ENCODE data around the gene INSYN2B.

Gene INSYN2B

DNA sequence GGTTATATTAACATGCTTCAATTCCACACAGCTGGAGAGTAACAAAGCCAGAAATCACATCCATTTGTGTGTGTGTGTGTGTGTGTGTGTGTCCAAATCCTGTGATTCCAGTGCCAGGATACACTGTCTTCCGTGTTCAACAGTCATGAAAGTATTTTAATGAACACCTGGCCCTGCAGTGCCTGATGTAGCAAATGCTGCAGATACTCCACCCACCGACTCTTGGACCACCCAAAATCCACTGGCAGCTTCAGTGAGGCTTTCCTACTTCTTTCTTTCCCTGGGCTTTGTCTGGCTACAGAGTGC, 13.1 kb upstream of the INSYN2B start:
- Histone ChIP-seq H3K9ac (ENCODE audit: low read length) (no peak overlapping the region), H3K9me3 (ENCODE audit: control insufficient read depth, low read length) (no peaks in the 10 kb centered on the region)

DNA sequence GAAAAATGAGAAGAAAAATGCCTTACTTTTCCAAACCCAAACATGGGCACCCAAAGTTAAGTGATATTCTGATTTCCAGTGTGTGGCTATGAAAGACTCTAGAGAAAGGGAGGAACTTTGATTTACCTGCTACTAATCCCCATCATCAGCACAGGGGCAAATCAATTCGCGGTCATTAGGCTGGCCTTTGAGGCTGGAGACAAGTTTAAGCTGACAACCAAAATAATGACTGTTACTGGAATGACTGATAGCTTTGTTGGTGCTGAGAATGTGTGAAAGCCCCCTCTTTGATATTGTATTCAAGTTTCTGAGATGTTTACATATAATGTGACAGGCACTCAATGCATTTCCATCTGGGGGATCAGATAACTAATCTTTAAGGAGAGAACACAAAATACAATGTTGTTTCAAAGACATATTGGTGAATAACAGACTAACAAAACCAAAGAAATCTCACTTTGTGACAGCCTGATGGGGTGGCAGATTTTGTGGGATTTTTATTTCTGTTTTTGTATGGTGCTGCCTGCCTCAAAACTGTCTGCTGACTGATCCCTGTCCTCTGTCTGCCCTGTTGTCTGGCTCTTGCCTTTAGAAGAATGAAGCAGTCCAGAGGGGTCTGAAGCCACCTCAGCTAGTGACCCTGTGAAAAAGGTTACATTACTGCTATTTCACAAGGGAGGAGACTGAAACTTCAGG, 12.6 kb upstream of the INSYN2B start:
- H3K36me3 ChIP-seq (ENCODE audit: control insufficient read depth, insufficient read depth, low read length), result no peaks in the 10 kb centered on the region
- no peaks in the 10 kb centered on the region for H3K9me3 ChIP-seq (ENCODE audit: control insufficient read depth, low read length)
- no peak overlapping the region for H3K4me3 ChIP-seq (ENCODE audit: low read length)
- H3K4me1 ChIP-seq (ENCODE audit: control insufficient read depth, insufficient read depth, low read length), result peaks cover 4% of the 10 kb centered on the region
- no peaks in the 10 kb centered on the region for H3K27me3 ChIP-seq (ENCODE audit: control insufficient read depth, insufficient read depth, low read length)
- no peak overlapping the region for H3K9ac ChIP-seq (ENCODE audit: low read length)

More for the DNA sequence above, 13.1 kb upstream of the INSYN2B start:
- Histone ChIP-seq H3K27me3 (ENCODE audit: control insufficient read depth, insufficient read depth, low read length) (no peaks in the 10 kb centered on the region), H3K36me3 (ENCODE audit: control insufficient read depth, insufficient read depth, low read length) (no peaks in the 10 kb centered on the region), H3K4me3 (ENCODE audit: low read length) (no peak overlapping the region), H3K4me1 (ENCODE audit: control insufficient read depth, insufficient read depth, low read length) (peaks cover 4% of the 10 kb centered on the region)

DNA sequence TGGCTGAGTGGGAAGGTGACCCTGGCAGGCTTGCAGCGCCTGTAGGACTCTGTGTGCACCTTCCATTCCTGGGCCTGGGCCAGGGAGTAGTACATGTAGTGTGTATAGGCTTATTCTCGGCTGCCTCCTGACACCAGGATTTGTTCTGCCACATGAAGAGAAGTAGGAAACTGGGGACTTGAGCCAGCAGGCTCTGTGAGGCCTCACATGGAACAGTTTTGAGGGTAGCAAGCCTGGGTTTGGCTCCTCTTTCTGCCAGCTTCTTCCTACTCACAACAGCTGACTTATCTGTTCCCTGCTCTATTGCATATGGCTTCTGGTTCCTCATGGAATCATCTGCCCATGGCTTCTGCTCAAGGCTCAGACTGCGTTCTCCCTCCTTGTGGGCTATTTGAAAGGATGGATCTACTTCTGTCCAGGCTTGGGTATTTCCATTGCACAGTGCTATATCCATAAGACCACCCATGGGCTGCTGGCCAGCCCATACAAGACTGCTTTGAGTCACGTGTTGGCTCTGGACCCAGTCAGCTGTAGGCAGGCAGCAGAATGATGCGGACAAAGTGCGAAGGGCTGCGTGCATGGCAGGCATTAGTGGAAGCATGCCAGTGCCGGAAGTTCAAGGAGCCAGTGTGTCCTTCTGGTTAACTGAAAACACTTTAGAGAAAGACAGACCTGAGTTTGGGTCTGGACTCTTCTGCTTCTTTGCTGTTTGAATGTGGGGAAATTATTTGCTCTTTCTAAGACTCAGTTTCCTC, 11.0 kb upstream of the INSYN2B start:
- Histone ChIP-seq H3K9me3 (ENCODE audit: control insufficient read depth, low read length) (no peaks in the 10 kb centered on the region), H3K36me3 (ENCODE audit: control insufficient read depth, insufficient read depth, low read length) (no peaks in the 10 kb centered on the region), H3K27me3 (ENCODE audit: control insufficient read depth, insufficient read depth, low read length) (no peaks in the 10 kb centered on the region), H3K9ac (ENCODE audit: low read length) (no peak overlapping the region), H3K4me3 (ENCODE audit: low read length) (no peak overlapping the region), H3K4me1 (ENCODE audit: control insufficient read depth, insufficient read depth, low read length) (peaks cover 4% of the 10 kb centered on the region)

DNA sequence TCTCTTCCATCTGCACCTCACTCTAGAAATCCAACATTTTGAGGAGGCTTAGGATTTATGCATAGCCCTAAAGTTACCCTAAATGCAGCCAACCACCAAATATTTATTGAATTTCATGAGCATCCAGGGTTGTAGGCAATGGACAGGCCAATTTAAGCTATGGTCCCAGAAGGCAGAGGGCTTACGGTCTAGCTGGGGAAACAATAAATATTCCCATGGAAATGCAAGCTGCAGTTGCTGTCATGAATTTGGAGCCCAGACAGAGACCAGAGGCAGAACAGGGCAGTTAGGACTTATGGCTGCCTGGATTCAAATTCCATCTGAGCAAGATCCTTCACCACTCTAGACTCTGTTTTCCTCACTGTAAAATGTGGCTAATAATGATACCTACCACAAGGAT, 9.1 kb upstream of the INSYN2B start:
- Histone ChIP-seq H3K4me3 (ENCODE audit: low read length) (no peak overlapping the region), H3K36me3 (ENCODE audit: control insufficient read depth, insufficient read depth, low read length) (no peaks in the 10 kb centered on the region), H3K9me3 (ENCODE audit: control insufficient read depth, low read length) (no peaks in the 10 kb centered on the region), H3K4me1 (ENCODE audit: control insufficient read depth, insufficient read depth, low read length) (peaks cover 4% of the 10 kb centered on the region), H3K9ac (ENCODE audit: low read length) (no peak overlapping the region), H3K27me3 (ENCODE audit: control insufficient read depth, insufficient read depth, low read length) (no peaks in the 10 kb centered on the region)

DNA sequence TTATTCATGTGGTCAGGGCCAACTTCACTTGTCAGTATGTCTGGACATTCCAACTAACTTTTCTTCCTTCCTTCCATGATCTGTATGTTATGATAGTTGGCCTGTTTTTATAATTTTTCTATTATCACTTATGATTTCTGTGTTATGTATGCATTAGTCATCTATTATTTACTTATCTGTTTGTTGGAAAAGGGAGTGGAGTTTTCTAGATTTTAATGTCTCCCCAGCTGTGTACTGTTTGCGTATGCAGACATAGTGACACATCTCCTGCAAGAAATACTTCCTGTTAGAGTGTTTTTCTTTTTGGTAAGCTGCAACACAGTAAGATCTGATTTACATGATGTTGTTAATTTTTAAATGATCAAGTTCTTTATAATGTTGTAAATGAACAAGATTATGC, 8.7 kb upstream of the INSYN2B start:
- no peaks in the 10 kb centered on the region for H3K36me3 ChIP-seq (ENCODE audit: control insufficient read depth, insufficient read depth, low read length)
- H3K9ac ChIP-seq (ENCODE audit: low read length), result no peak overlapping the region
- no peak overlapping the region for H3K4me3 ChIP-seq (ENCODE audit: low read length)
- no peaks in the 10 kb centered on the region for H3K27me3 ChIP-seq (ENCODE audit: control insufficient read depth, insufficient read depth, low read length)
- no peaks in the 10 kb centered on the region for H3K9me3 ChIP-seq (ENCODE audit: control insufficient read depth, low read length)
- peaks cover 4% of the 10 kb centered on the region for H3K4me1 ChIP-seq (ENCODE audit: control insufficient read depth, insufficient read depth, low read length)

DNA sequence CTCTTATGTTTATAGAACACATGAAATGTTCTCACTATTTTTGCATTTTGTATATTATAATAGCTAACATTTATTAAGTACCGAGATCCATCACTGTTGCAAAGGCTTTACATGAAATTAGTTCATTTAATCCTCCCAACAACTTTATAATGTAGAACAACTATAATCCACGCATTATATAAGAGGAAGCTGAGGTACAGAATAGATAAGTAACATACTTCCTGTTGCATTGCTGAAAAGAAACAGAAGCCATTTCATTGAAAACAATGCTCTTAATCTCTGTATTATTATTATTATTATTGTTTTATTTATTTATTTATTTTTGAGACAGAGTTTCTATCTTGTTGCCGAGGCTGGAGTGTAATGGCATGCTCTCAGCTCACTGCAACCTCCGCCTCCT, 7.9 kb upstream of the INSYN2B start:
- H3K9ac ChIP-seq (ENCODE audit: low read length), result no peak overlapping the region
- H3K4me1 ChIP-seq (ENCODE audit: control insufficient read depth, insufficient read depth, low read length), result peaks cover 4% of the 10 kb centered on the region
- no peaks in the 10 kb centered on the region for H3K36me3 ChIP-seq (ENCODE audit: control insufficient read depth, insufficient read depth, low read length)
- H3K27me3 ChIP-seq (ENCODE audit: control insufficient read depth, insufficient read depth, low read length), result no peaks in the 10 kb centered on the region
- no peak overlapping the region for H3K4me3 ChIP-seq (ENCODE audit: low read length)
- no peaks in the 10 kb centered on the region for H3K9me3 ChIP-seq (ENCODE audit: control insufficient read depth, low read length)

DNA sequence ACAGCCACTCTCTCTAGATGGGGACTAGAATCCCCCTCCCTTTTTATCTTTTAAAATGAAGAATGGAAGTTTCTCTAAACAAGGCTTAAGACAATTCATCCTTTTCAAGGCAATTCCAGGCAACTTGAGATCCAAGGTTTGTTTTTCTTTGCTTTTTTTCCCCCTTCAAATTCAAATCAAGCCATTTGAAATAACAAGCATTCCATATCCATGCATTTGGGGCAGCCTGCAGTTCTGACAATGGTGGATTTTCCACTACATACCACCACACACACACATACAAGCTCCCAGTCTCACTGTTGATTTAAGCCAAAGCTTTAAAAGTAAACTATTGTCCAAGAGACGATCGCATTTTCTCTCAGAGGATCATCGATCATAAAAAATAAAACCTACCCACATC, 424 bp downstream of the INSYN2B start:
- Histone ChIP-seq H3K9ac (ENCODE audit: low read length) (no peak overlapping the region), H3K4me3 (ENCODE audit: low read length) (no peak overlapping the region)

DNA sequence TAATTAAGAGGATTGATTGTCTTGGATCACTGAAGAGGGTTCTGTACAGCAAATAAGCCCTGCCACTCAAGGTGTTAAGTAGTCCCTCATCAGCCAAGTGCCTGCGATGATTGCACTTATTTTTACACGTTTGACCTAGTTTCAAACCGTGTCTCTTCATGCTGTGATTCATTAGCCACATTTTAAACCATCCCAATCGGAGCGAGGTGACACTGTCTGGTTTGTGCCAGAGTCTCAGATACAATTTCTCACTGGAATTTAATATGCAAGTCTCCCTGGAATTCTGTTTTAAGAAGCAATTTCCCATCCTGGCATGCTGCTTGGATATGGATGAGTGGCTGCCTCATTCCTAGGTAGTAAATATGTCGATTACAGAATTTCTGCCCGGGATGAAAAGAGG, 1.6 kb downstream of the INSYN2B start:
- Histone ChIP-seq H3K9ac (ENCODE audit: low read length) (no peak overlapping the region), H3K4me3 (ENCODE audit: low read length) (no peak overlapping the region)

More for the DNA sequence above, 424 bp downstream of the INSYN2B start:
- peaks cover 5% of the 10 kb centered on the region for H3K27me3 ChIP-seq (ENCODE audit: control insufficient read depth, insufficient read depth, low read length)
- H3K4me1 ChIP-seq (ENCODE audit: control insufficient read depth, insufficient read depth, low read length), result no peaks in the 10 kb centered on the region
- H3K36me3 ChIP-seq (ENCODE audit: control insufficient read depth, insufficient read depth, low read length), result no peaks in the 10 kb centered on the region
- no peaks in the 10 kb centered on the region for H3K9me3 ChIP-seq (ENCODE audit: control insufficient read depth, low read length)

DNA sequence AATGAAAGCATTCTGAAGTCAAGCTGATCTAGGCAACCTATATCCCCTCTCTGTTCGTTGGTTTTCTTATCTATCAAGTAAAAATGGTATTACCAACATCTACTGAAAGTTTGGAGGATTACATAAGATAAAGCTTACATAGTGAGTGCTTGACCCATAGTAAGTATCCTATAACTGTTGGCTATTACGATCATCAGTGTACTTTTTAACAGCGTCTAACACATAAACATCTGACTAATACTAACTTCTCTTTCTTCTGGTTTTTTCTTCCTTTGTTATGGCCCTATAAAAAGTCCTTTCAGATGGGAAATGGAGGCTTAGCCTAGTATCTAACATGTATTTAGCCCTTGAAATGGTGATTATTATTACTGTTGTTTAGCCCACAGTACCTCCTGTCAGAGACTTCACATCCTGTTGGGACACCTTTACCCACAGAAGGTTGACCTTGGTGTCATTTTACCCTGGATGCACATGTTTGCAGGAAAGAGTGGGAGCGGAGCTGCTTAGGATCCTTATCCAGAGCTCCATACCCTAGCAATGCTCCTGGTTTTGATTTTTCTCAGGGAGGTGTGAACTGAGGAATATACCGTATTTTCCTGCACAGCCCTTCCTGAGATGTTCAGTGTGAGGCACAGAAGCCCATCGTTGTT, 6.0 kb downstream of the INSYN2B start:
- no peak overlapping the region for H3K9ac ChIP-seq (ENCODE audit: low read length)
- no peaks in the 10 kb centered on the region for H3K4me1 ChIP-seq (ENCODE audit: control insufficient read depth, insufficient read depth, low read length)
- H3K36me3 ChIP-seq (ENCODE audit: control insufficient read depth, insufficient read depth, low read length), result no peaks in the 10 kb centered on the region
- no peak overlapping the region for H3K4me3 ChIP-seq (ENCODE audit: low read length)
- no peaks in the 10 kb centered on the region for H3K9me3 ChIP-seq (ENCODE audit: control insufficient read depth, low read length)
- peaks cover 5% of the 10 kb centered on the region for H3K27me3 ChIP-seq (ENCODE audit: control insufficient read depth, insufficient read depth, low read length)

More for the DNA sequence above, 1.6 kb downstream of the INSYN2B start:
- Histone ChIP-seq H3K36me3 (ENCODE audit: control insufficient read depth, insufficient read depth, low read length) (no peaks in the 10 kb centered on the region), H3K9me3 (ENCODE audit: control insufficient read depth, low read length) (no peaks in the 10 kb centered on the region), H3K27me3 (ENCODE audit: control insufficient read depth, insufficient read depth, low read length) (peaks cover 5% of the 10 kb centered on the region), H3K4me1 (ENCODE audit: control insufficient read depth, insufficient read depth, low read length) (no peaks in the 10 kb centered on the region)

DNA sequence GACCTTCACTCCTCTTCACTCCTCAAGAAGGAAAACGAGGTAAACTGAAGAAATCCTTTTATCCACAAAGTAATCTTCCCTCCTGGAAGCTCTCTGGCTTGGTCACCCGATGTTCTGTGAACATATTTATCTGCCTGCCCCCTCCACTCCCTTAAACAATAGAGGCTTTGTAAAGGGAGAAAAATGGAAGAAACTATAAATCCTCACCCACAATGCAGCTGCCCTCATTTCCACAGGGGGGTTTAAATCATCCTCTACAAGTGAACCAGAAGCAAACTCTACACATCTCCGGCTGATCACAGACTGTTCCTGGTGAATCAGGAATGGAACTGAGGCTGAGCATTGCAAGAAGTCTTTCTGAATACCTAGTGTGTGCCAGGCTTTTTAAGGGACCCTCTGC, 7.2 kb downstream of the INSYN2B start:
- Histone ChIP-seq H3K36me3 (ENCODE audit: control insufficient read depth, insufficient read depth, low read length) (no peaks in the 10 kb centered on the region), H3K4me1 (ENCODE audit: control insufficient read depth, insufficient read depth, low read length) (no peaks in the 10 kb centered on the region), H3K4me3 (ENCODE audit: low read length) (no peak overlapping the region), H3K9ac (ENCODE audit: low read length) (no peak overlapping the region), H3K9me3 (ENCODE audit: control insufficient read depth, low read length) (no peaks in the 10 kb centered on the region), H3K27me3 (ENCODE audit: control insufficient read depth, insufficient read depth, low read length) (no peaks in the 10 kb centered on the region)

DNA sequence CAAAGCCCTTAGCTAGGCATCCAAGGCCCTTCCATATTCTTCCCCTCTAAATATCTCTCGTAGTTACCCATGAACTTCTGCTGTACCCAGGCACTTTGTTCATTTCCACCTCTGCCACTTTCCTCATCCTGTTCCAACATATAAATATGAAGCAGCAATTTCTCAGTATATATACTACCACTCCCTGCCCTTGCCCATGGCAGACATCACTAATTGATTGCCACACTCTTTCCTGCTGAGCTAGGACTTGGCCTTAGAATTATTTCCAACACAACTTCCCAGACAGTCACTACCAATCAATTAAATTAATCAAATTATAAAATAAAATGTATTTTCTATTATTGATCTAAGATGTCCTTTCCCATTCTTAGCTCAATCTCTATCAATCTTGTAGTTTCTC, 8.5 kb downstream of the INSYN2B start:
- Histone ChIP-seq H3K27me3 (ENCODE audit: control insufficient read depth, insufficient read depth, low read length) (no peaks in the 10 kb centered on the region), H3K4me3 (ENCODE audit: low read length) (no peak overlapping the region), H3K9me3 (ENCODE audit: control insufficient read depth, low read length) (no peaks in the 10 kb centered on the region), H3K4me1 (ENCODE audit: control insufficient read depth, insufficient read depth, low read length) (no peaks in the 10 kb centered on the region), H3K36me3 (ENCODE audit: control insufficient read depth, insufficient read depth, low read length) (no peaks in the 10 kb centered on the region), H3K9ac (ENCODE audit: low read length) (no peak overlapping the region)

Data from mucosa of stomach (tissue), 1 donor.